ENCODE measurements around the gene DDO.

Gene DDO

GRCh38 chr6:110367825-110368224 is 47.5 kb downstream of the DDO start:
- Histone ChIP-seq H3K27me3 (ENCODE audit: control insufficient read depth, insufficient read depth, low read length) (no peaks in the 10 kb centered on the region), H3K4me3 (ENCODE audit: low read depth, low read length) (no peak overlapping the region), H3K9me3 (ENCODE audit: control insufficient read depth, insufficient read depth, low read depth, low read length) (no peaks in the 10 kb centered on the region), H3K27ac (ENCODE audit: low read depth, low read length) (no peak overlapping the region), H3K4me1 (ENCODE audit: control insufficient read depth, insufficient read depth, low read length) (peaks cover 18% of the 10 kb centered on the region), H3K9ac (ENCODE audit: low read length) (no peak overlapping the region), H3K36me3 (ENCODE audit: control insufficient read depth, insufficient read depth, low read length) (no peaks in the 10 kb centered on the region)

DNA sequence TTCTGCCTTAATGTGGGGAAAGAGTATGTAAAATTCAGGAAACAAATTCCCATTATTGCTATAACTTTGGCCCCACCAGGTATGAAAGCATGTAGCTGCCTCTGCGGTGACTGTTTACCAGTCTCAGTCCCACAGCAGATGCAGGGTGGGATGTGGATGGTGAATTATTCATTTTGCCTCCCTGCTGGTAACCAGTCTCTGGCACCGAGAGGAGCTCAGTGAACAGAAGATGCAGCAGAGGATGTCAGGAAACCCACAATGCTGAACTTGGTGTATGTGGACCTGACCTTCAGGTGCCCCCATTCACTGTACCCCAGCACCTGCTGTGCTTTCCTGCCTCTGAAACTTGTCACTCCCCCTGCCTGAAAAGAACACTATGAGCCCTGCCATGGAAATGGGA is 48.4 kb downstream of the DDO start:
- Histone ChIP-seq H3K27me3 (ENCODE audit: control insufficient read depth, insufficient read depth, low read length) (no peaks in the 10 kb centered on the region), H3K36me3 (ENCODE audit: control insufficient read depth, insufficient read depth, low read length) (no peaks in the 10 kb centered on the region), H3K9ac (ENCODE audit: low read length) (no peak overlapping the region), H3K27ac (ENCODE audit: low read depth, low read length) (no peak overlapping the region), H3K4me3 (ENCODE audit: low read depth, low read length) (no peak overlapping the region), H3K9me3 (ENCODE audit: control insufficient read depth, insufficient read depth, low read depth, low read length) (no peaks in the 10 kb centered on the region), H3K4me1 (ENCODE audit: control insufficient read depth, insufficient read depth, low read length) (peaks cover 18% of the 10 kb centered on the region)

DNA sequence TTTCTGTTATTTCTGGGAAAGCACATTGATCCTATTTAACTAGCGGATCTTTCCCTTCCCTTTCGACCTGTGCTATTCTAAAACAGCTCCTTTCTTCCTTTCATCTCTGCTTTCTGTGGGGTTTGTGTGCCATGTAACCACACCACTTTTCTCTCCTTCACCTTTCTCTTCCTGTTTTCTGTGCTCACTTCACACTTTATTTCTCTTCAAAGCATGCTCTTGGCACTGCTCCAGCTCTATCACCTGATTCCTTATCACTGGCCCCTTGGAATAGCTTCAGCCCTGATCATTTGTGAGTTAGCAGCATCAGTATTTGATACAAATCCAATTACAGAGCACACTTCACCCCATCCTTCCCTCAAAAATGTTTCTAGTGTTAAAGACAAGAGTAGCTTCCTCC is 49.1 kb downstream of the DDO start:
- Histone ChIP-seq H3K27me3 (ENCODE audit: control insufficient read depth, insufficient read depth, low read length) (no peaks in the 10 kb centered on the region), H3K9me3 (ENCODE audit: control insufficient read depth, insufficient read depth, low read depth, low read length) (no peaks in the 10 kb centered on the region), H3K36me3 (ENCODE audit: control insufficient read depth, insufficient read depth, low read length) (no peaks in the 10 kb centered on the region), H3K4me3 (ENCODE audit: low read depth, low read length) (no peak overlapping the region), H3K27ac (ENCODE audit: low read depth, low read length) (no peak overlapping the region), H3K4me1 (ENCODE audit: control insufficient read depth, insufficient read depth, low read length) (peaks cover 18% of the 10 kb centered on the region), H3K9ac (ENCODE audit: low read length) (no peak overlapping the region)

DNA sequence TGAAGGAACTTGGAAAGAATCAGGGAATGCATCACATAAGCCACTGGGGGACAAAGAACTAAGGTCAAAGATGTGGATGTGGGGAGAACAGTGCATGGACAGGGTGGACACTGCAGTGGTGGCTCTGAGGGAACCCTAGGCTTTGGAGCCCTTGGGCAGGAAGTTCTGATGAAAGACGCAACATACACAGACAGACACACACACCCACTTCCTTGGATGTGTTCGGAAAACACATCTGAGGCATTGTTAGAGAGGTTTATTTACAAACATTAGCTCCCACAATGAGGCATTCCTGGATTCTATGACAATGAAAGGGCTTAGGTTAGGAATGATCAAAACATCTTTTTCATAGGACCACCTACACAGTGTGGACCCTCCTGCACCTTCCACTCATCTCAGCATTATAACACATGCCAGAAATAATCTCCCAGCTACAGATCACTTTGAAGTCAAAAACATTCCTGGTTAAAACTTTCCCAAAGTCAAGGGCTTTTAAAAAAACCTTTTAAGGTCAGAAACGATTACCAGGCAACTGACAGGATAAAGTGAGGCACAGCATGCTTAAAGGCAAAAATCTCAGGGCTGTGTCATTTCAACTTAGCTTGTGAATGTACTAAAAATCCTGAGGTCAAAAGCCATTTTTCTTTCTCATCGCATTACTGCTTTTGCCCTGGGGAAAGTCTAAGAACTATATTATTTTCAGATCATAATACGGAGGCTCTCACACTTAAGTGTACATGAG is 50.8 kb downstream of the DDO start:
- no peaks in the 10 kb centered on the region for H3K9me3 ChIP-seq (ENCODE audit: control insufficient read depth, insufficient read depth, low read depth, low read length)
- H3K4me1 ChIP-seq (ENCODE audit: control insufficient read depth, insufficient read depth, low read length) = peaks cover 18% of the 10 kb centered on the region
- no peak overlapping the region for H3K4me3 ChIP-seq (ENCODE audit: low read depth, low read length)
- no peaks in the 10 kb centered on the region for H3K27me3 ChIP-seq (ENCODE audit: control insufficient read depth, insufficient read depth, low read length)
- H3K9ac ChIP-seq (ENCODE audit: low read length) = no peak overlapping the region
- H3K36me3 ChIP-seq (ENCODE audit: control insufficient read depth, insufficient read depth, low read length) = no peaks in the 10 kb centered on the region
- H3K27ac ChIP-seq (ENCODE audit: low read depth, low read length) = no peak overlapping the region

DNA sequence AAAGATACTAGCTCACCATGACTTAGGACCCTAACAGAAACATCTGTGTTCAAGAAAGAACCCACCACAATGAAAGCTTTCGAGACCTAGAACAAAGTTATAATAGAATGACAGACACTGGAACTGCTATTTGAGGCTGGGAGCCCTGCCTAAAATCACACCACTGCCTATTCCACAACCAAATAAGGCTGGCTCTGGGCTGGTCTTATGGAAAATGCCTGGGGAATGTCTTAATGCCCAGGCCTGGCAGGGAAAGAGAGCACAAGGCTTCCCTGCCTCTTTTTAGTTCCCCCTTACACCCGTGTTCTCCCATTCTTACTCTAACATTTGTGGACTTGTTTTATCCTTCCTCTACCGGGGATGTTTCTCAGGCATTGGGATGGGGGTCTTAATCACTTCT is 51.6 kb downstream of the DDO start:
- no peak overlapping the region for H3K9ac ChIP-seq (ENCODE audit: low read length)

DNA sequence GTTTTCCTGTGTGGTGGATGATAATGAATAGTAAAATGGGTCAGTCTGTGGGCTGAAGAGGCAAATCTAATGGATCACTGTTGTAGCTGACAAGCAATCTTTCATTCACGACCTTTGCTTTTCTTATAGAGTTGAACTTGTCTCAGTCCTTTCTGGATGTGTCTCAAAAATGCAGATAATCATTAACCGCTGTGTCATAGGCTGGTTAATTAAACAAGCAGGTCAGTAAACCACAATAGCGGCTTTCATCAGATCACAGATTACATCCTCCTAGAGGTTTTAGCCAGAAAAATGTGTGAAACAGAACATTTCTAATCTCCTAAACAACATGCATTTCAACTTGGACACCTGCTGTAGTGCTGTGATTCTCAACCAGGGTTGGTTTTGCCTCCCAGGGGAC is 54.7 kb downstream of the DDO start:
- no peaks in the 10 kb centered on the region for H3K36me3 ChIP-seq (ENCODE audit: control insufficient read depth, insufficient read depth, low read length)
- no peak overlapping the region for H3K4me3 ChIP-seq (ENCODE audit: low read depth, low read length)
- peaks cover 31% of the 10 kb centered on the region for H3K27me3 ChIP-seq (ENCODE audit: control insufficient read depth, insufficient read depth, low read length)
- no peaks in the 10 kb centered on the region for H3K9me3 ChIP-seq (ENCODE audit: control insufficient read depth, insufficient read depth, low read depth, low read length)
- H3K9ac ChIP-seq (ENCODE audit: low read length) = no peak overlapping the region
- H3K4me1 ChIP-seq (ENCODE audit: control insufficient read depth, insufficient read depth, low read length) = peaks cover 30% of the 10 kb centered on the region
- H3K27ac ChIP-seq (ENCODE audit: low read depth, low read length) = no peak overlapping the region

More for the DNA sequence above, 51.6 kb downstream of the DDO start:
- Histone ChIP-seq H3K36me3 (ENCODE audit: control insufficient read depth, insufficient read depth, low read length) (no peaks in the 10 kb centered on the region), H3K9me3 (ENCODE audit: control insufficient read depth, insufficient read depth, low read depth, low read length) (no peaks in the 10 kb centered on the region), H3K4me3 (ENCODE audit: low read depth, low read length) (no peak overlapping the region), H3K4me1 (ENCODE audit: control insufficient read depth, insufficient read depth, low read length) (peaks cover 18% of the 10 kb centered on the region), H3K27me3 (ENCODE audit: control insufficient read depth, insufficient read depth, low read length) (peaks cover 8% of the 10 kb centered on the region), H3K27ac (ENCODE audit: low read depth, low read length) (no peak overlapping the region)

DNA sequence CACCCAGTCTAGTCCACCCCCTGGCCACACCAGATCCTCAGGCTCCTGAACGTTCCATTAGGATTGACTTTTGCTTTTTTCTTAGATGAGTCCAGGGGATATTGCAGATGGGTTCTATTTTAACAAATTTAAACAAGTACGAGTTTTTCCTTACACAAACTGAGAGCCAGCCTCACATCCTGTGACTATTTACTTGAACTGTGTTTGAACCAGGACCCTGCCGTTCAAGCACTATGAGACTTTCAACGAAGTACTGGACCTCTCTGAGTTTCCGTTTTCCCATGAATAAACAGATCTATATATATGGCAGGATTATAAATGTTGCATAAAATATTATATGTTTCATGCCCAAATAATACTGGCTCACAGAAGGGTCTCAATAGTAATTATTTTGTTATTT is 55.8 kb downstream of the DDO start:
- Histone ChIP-seq H3K9ac (ENCODE audit: low read length) (no peak overlapping the region), H3K9me3 (ENCODE audit: control insufficient read depth, insufficient read depth, low read depth, low read length) (no peaks in the 10 kb centered on the region), H3K4me1 (ENCODE audit: control insufficient read depth, insufficient read depth, low read length) (peaks cover 29% of the 10 kb centered on the region), H3K36me3 (ENCODE audit: control insufficient read depth, insufficient read depth, low read length) (no peaks in the 10 kb centered on the region), H3K27me3 (ENCODE audit: control insufficient read depth, insufficient read depth, low read length) (peaks cover 31% of the 10 kb centered on the region), H3K4me3 (ENCODE audit: low read depth, low read length) (no peak overlapping the region), H3K27ac (ENCODE audit: low read depth, low read length) (no peak overlapping the region)

GRCh38 chr6:110358553-110359160 is 56.7 kb downstream of the DDO start:
- peak overlapping the region; percentile 67 for H3K4me3 ChIP-seq (ENCODE audit: low read depth, low read length)
- no peak overlapping the region for H3K27ac ChIP-seq (ENCODE audit: low read depth, low read length)
- H3K9me3 ChIP-seq (ENCODE audit: control insufficient read depth, insufficient read depth, low read depth, low read length) = no peaks in the 10 kb centered on the region
- H3K36me3 ChIP-seq (ENCODE audit: control insufficient read depth, insufficient read depth, low read length) = no peaks in the 10 kb centered on the region
- peaks cover 24% of the 10 kb centered on the region for H3K4me1 ChIP-seq (ENCODE audit: control insufficient read depth, insufficient read depth, low read length)
- H3K27me3 ChIP-seq (ENCODE audit: control insufficient read depth, insufficient read depth, low read length) = peaks cover 31% of the 10 kb centered on the region
- H3K9ac ChIP-seq (ENCODE audit: low read length) = no peak overlapping the region

GRCh38 chr6:110357664-110358552 is 57.5 kb downstream of the DDO start, which contains the start of gene METTL24:
Gene METTL24 (minus strand): TSS chr6:110358349. CDS start chr6:110358272, 77 bp downstream.
- H3K36me3 ChIP-seq (ENCODE audit: control insufficient read depth, insufficient read depth, low read length) = no peaks in the 10 kb centered on the region
- H3K27me3 ChIP-seq (ENCODE audit: control insufficient read depth, insufficient read depth, low read length) = peaks cover 31% of the 10 kb centered on the region
- no peak within 1 kb of the TSS for H3K27ac ChIP-seq (ENCODE audit: low read depth, low read length)
- peak within 1 kb of the TSS; percentile 67 for H3K4me3 ChIP-seq (ENCODE audit: low read depth, low read length)
- H3K9me3 ChIP-seq (ENCODE audit: control insufficient read depth, insufficient read depth, low read depth, low read length) = no peaks in the 10 kb centered on the region
- H3K9ac ChIP-seq (ENCODE audit: low read length) = no peak within 1 kb of the TSS
- peaks cover 28% of the 10 kb centered on the region for H3K4me1 ChIP-seq (ENCODE audit: control insufficient read depth, insufficient read depth, low read length)

DNA sequence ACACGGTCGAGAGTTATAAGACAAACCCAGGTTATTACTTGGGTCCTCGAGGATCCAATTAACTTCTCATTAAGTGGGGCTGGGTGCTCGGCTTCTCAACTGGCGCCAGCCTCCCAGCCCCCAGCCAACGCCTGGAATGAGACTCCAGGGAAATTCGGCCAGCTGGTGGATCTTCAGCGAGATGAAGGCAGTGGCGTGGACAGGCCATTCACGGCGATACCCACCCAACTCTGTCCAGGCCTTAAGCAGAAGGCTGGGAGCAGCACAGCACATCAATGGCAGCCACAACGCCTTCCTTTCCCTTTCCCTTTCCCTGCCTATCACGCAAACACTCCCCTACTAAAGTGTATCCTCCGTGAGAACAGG is 58.1 kb downstream of the DDO start:
- H3K4me3 ChIP-seq (ENCODE audit: low read depth, low read length) = peak overlapping the region; percentile 67

GRCh38 chr6:110356778-110357177 is 58.6 kb downstream of the DDO start:
- peaks cover 31% of the 10 kb centered on the region for H3K27me3 ChIP-seq (ENCODE audit: control insufficient read depth, insufficient read depth, low read length)
- no peaks in the 10 kb centered on the region for H3K36me3 ChIP-seq (ENCODE audit: control insufficient read depth, insufficient read depth, low read length)
- no peak overlapping the region for H3K27ac ChIP-seq (ENCODE audit: low read depth, low read length)
- H3K9ac ChIP-seq (ENCODE audit: low read length) = no peak overlapping the region
- H3K4me1 ChIP-seq (ENCODE audit: control insufficient read depth, insufficient read depth, low read length) = peaks cover 40% of the 10 kb centered on the region
- peak overlapping the region; percentile 67 for H3K4me3 ChIP-seq (ENCODE audit: low read depth, low read length)
- no peaks in the 10 kb centered on the region for H3K9me3 ChIP-seq (ENCODE audit: control insufficient read depth, insufficient read depth, low read depth, low read length)

More for the DNA sequence above, 58.1 kb downstream of the DDO start:
- peaks cover 34% of the 10 kb centered on the region for H3K4me1 ChIP-seq (ENCODE audit: control insufficient read depth, insufficient read depth, low read length)
- H3K27ac ChIP-seq (ENCODE audit: low read depth, low read length) = no peak overlapping the region
- H3K9me3 ChIP-seq (ENCODE audit: control insufficient read depth, insufficient read depth, low read depth, low read length) = no peaks in the 10 kb centered on the region
- no peak overlapping the region for H3K9ac ChIP-seq (ENCODE audit: low read length)
- no peaks in the 10 kb centered on the region for H3K36me3 ChIP-seq (ENCODE audit: control insufficient read depth, insufficient read depth, low read length)
- H3K27me3 ChIP-seq (ENCODE audit: control insufficient read depth, insufficient read depth, low read length) = peaks cover 31% of the 10 kb centered on the region
